Progenitor cell of endocrine pancreas (in vitro differentiated cells): Measurements from ENCODE around the gene CHEK2. TPM values are rescaled to one million over a fixed set of nuclear protein-coding genes. Genes with fewer than 3 reads are reported as not detected.
"Not testable (repeated sequence)": the region's sequence is repeated elsewhere in the genome, so short reads cannot be mapped to it uniquely, and the experiment has no call there.

Experiments
- DNase-seq: peaks from one replicate; pipeline ENCODE4 v3.0.0; 2021; ENCODE audit warnings: low spot score; ENCODE audit not compliant: unreplicated experiment
- H3K27ac Mint-ChIP-seq: 2 replicates; pipeline ENCODE4 v1.8.0; 2021; ENCODE audit warnings: mild to moderate bottlenecking, moderate library complexity, mixed read lengths
- H3K27me3 Mint-ChIP-seq: 2 replicates; pipeline ENCODE4 v1.8.0; 2021; ENCODE audit warnings: mixed read lengths
- H3K36me3 Mint-ChIP-seq: 2 replicates; pipeline ENCODE4 v1.8.0; 2022; ENCODE audit warnings: mixed read lengths; ENCODE audit not compliant: insufficient read depth
- H3K4me1 Mint-ChIP-seq: 2 replicates; pipeline ENCODE4 v1.8.0; 2021; ENCODE audit warnings: low read depth, mixed read lengths
- H3K4me3 Mint-ChIP-seq: 2 replicates; pipeline ENCODE4 v1.8.0; 2021; ENCODE audit warnings: low read depth, mild to moderate bottlenecking, moderate library complexity, mixed read lengths
- H3K9me3 Mint-ChIP-seq: 2 replicates; pipeline ENCODE4 v1.8.0; 2021; ENCODE audit warnings: low read depth, mixed read lengths
- total RNA-seq: library from RNA; stranded (reverse); gene quantifications from 2 replicates; pipeline ENCODE4 v1.2.1, GENCODE V29; 2021
- TF ChIP-seq, protein P1 (sequence below): fragments of 200-600 bp; sonication (generic); IDR thresholded peaks from one replicate; pipeline ENCODE4 v1.5.0; 2021; ENCODE audit warnings: antibody characterized with exemption, mild to moderate bottlenecking; ENCODE audit not compliant: unreplicated experiment

Gene CHEK2
- total RNA-seq, 1 donor from 2014 or later = 25.6 TPM

DNA sequence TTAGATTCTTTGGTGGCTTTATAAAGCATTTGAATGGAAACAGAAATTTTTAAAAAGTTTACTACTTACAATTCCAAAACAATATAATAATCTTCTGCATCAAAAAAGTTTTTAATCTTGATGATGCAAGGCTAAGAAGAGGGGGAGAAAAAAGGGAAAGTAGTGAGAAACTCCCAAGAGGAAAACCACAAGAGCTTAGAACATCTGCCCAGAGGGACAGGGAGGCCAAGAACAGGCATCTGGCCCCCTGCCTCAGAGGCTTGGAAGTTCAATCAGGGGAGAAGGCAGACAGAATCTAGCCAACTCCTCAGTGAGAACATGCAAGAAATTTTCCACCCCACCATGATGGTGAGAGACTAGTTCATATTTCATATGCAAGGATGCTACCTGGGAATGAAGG lies 38.2 kb downstream of the CHEK2 start:
- H3K4me3 Mint-ChIP-seq = no peak overlapping the region
- H3K27ac Mint-ChIP-seq = no peak overlapping the region
- H3K27me3 Mint-ChIP-seq = no peaks in the 10 kb centered on the region
- no peak for DNase-seq
- TF ChIP-seq, protein P1, sequence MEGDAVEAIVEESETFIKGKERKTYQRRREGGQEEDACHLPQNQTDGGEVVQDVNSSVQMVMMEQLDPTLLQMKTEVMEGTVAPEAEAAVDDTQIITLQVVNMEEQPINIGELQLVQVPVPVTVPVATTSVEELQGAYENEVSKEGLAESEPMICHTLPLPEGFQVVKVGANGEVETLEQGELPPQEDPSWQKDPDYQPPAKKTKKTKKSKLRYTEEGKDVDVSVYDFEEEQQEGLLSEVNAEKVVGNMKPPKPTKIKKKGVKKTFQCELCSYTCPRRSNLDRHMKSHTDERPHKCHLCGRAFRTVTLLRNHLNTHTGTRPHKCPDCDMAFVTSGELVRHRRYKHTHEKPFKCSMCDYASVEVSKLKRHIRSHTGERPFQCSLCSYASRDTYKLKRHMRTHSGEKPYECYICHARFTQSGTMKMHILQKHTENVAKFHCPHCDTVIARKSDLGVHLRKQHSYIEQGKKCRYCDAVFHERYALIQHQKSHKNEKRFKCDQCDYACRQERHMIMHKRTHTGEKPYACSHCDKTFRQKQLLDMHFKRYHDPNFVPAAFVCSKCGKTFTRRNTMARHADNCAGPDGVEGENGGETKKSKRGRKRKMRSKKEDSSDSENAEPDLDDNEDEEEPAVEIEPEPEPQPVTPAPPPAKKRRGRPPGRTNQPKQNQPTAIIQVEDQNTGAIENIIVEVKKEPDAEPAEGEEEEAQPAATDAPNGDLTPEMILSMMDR = no peak
- H3K36me3 Mint-ChIP-seq = peaks cover 4% of the 10 kb centered on the region
- H3K4me1 Mint-ChIP-seq = peaks cover 2% of the 10 kb centered on the region
- no peaks in the 10 kb centered on the region for H3K9me3 Mint-ChIP-seq

DNA sequence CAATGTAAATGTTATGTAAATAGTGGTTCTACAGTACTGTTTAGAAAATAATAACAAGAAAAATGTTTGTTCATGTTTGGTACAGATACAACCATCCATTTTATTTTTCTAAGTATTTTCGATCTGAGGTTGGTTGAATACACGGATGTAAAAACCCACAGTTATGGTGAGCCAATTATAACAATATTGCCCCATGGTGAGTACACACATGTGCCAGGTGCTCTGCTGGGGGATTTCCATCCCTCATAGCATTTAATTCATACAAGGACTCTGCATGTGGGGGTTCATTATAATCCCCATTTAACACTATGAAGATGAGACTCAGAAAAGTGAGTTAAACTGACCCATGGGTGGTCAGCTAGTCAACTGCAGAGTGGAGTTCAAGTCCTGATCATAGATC lies 38.7 kb downstream of the CHEK2 start:
- Mint-ChIP-seq H3K9me3 (no peaks in the 10 kb centered on the region), H3K36me3 (peaks cover 6% of the 10 kb centered on the region), H3K4me3 (no peak overlapping the region), H3K27ac (no peak overlapping the region), H3K4me1 (peaks cover 2% of the 10 kb centered on the region), H3K27me3 (no peaks in the 10 kb centered on the region)
- TF ChIP-seq, protein P1 = no peak
- DNase-seq = no peak

DNA sequence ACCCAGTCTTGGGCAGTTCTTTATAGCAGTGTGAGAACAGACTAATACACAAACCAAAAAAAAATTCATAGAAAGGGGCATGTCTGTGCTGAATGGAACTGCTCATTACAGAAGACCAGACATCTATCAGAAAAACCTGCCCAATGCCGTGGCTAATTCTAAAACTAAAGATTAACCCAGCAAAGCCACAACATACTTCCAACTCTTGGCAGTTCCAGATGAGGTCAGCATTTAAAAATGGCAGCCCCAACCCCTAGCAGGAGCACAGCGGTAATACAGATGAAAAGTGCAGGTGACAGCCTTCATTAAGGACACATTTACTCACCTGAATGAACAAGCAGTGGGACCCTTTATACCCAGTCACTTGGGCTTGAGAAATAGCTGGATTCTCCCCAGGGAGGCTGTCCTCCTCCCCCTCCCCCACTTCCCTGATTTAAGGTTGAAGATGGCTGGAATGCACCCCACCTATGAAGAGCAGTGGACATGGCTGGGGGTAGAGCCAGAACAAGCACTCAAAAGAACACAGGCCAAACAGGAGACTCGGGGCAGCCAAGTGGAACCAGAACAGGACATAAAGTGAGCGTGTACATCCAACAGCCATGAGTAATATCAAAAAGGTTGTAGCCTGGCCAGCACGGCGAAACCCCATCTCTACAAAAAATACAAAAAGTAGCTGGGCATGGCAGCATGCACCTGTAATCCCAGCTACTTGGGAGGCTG lies 48.4 kb downstream of the CHEK2 start:
- not testable (repeated sequence) for H3K36me3 Mint-ChIP-seq, H3K9me3 Mint-ChIP-seq, DNase-seq, H3K27me3 Mint-ChIP-seq, H3K4me1 Mint-ChIP-seq, H3K27ac Mint-ChIP-seq, H3K4me3 Mint-ChIP-seq

DNA sequence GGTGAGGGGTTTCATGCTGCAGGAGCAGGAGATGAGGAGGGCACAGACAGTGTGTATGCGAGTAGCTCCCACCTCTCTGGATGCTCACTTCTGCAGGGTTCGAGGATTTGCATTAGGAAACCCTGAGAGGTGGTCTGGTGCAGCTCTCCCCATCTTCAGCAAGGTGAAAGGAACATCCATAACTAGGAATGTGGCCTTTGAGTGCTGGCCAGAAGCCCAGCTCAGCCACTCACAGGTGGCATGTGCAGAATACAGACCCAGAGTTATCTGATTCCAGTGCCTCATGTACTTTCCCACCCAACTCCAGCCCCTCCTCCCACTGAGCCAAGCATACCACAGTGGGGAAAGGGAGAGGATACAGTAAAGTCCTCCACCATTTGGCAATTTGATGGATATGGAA lies 51.8 kb downstream of the CHEK2 start:
- not testable (repeated sequence) for H3K4me1 Mint-ChIP-seq, H3K27me3 Mint-ChIP-seq, H3K9me3 Mint-ChIP-seq, DNase-seq, H3K27ac Mint-ChIP-seq, H3K36me3 Mint-ChIP-seq, H3K4me3 Mint-ChIP-seq

DNA sequence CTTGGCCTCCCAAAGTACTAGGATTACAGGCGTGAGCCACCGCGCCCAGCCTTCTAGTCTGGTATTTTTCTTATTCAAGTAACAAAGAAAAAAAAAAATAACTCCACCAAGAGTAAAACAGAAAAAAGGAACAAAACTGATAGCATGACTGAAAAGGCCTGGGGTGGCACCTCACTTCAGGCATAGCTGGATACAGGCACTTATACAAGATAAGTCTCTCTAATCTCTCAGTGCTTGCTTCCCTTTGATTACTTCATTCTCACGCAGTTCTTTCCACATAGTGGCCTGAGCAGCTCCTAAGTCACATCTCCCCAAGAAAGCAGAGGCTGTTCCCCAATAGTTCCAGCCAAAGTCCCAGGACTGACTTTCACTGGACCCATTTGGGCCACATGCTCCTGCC lies 58.7 kb downstream of the CHEK2 start:
- not testable (repeated sequence) for H3K4me3 Mint-ChIP-seq, H3K27ac Mint-ChIP-seq, H3K4me1 Mint-ChIP-seq, H3K27me3 Mint-ChIP-seq, H3K9me3 Mint-ChIP-seq, H3K36me3 Mint-ChIP-seq, DNase-seq

DNA sequence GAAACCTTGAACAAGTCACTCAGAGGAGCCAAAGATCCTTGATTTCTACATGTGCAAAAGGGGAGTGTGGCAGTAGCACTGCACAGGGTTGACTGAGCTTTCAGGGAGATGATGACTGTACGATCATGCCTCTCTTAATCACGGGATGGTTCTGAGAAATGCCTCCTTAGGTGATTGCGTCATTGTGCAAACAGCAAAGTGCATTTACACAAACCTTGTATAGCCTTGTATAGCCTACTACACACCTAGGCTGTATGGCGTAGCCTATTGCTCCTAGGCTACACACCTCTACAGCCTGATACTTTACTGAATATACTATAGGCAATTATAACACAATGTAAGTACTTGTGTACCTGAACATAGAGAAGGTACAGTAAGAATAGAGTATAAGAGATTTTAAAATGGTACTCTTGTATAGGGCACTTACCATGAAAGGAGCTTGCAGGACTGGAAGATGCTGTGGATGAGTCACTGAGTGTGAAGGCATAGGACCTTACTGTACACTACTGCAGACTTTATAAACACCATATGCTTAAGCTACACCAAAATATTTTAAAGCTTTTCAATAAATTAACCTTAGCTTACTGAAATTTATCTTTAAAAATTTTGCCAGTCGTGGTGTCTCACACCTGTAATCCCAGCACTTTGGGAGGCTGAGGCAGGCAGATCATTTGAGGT lies 60.7 kb downstream of the CHEK2 start:
- H3K4me1 Mint-ChIP-seq, H3K36me3 Mint-ChIP-seq, H3K27me3 Mint-ChIP-seq, DNase-seq, H3K9me3 Mint-ChIP-seq, H3K27ac Mint-ChIP-seq: not testable (repeated sequence)
- H3K4me3 Mint-ChIP-seq = peak overlapping the region; percentile 83

DNA sequence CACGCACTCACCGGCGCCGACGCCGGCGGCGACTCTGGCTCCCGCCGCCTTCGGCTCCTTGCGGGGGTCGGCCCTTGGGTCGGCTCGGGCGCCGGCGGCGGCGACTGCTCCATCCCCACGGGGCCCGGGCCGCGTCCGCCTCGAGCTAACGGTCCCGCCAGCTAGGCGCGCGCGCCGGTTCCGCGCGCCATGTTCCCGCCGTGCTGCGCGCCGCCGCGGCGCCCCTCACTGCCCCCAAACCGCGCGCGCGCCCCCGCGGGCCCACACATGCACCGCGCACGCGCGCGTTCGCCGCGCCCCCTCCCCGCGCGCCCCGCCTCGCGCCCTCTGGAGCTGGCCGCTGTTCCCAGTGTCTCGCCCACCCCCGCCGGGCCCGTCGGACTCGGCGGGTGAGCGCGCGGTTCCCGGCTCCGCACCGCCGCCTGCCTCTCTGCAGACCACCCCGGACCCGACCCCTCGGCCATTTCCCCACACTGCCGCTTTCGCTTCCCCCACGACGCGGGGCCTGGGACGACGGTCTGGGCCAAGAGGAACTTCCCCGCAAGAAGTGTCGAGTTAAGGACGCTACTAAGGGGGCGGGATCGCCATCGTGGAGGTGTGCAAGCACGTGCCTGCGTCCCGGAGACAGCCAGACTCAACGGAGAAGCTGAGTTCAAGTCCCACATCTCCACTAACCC lies 61.9 kb downstream of the CHEK2 start, which contains the start of gene TTC28:
TSS of gene TTC28 (minus strand) at position 230 of the 677 bp plus-strand sequence. CDS start at position 113, 117 bp downstream.
- DNase-seq = peak; percentile 85
- not testable (repeated sequence) for H3K27me3 Mint-ChIP-seq, H3K9me3 Mint-ChIP-seq, H3K36me3 Mint-ChIP-seq, H3K4me1 Mint-ChIP-seq
- H3K4me3 Mint-ChIP-seq = peak within 1 kb of the TSS; percentile 83
- H3K27ac Mint-ChIP-seq = peak within 1 kb of the TSS; percentile 82

DNA sequence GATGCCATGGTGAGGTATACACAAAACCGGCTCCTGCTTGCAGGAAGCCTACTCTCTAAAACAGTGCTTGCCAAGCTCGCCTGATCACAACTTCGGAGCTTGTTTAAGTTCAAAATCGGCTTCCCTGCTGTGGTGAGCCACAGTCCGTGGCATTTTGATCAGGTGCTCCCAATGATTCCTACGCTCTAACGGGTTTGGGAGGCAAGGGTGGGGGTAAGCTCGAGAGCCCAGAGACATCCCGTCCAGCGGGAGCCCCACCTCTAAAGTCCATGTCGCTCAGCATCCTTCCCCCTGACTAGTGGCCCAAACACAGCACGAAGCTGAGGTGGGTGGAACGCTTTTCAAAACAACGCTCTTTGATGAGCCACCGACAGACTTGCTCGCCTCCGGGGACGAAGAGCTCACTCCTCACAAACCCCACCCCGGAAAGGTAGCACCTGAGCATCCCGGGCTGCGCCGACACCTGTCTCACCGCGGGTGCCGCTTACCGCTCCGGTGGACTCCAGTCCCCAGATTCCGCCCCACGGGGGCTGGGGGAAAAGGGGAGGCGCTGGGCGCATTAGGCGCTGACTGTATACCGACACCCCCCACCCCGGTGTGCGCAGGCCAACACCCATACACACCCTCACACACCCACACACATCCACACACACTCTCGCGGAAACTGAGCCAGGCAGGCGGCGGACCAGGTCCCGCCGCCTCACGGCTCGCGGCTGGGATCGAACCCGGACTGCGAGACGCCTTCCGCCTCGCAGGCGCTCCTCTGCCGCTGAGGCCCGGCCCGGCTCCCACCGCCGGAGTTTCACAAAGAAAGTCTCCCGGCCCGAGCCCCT lies 62.6 kb downstream of the CHEK2 start:
- H3K36me3 Mint-ChIP-seq, H3K4me1 Mint-ChIP-seq, DNase-seq, H3K9me3 Mint-ChIP-seq, H3K27me3 Mint-ChIP-seq: not testable (repeated sequence)
- Mint-ChIP-seq H3K27ac (peak overlapping the region; percentile 78), H3K4me3 (peak overlapping the region; percentile 80)

DNA sequence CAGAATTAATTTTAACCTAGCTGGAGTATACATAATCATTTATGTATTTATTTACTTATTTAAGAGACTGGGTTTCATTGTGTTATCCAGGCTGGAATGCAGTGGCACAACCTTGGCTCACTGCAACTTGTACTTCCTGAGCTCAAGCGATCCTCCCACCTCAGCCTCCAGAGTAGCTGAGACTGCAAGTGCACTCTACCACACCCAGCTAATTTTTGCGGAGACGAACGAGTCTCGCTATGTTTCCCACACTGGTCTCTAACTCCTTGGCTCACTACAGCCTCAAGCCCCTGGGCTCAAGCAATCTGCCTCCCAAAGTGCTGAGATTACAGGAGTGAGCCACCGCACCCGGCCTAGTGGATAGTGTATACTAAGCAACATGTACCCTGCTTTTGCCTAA lies 63.5 kb downstream of the CHEK2 start:
- not testable (repeated sequence) for H3K27me3 Mint-ChIP-seq, H3K27ac Mint-ChIP-seq, H3K36me3 Mint-ChIP-seq, H3K4me1 Mint-ChIP-seq, DNase-seq, H3K9me3 Mint-ChIP-seq
- H3K4me3 Mint-ChIP-seq = peak overlapping the region; percentile 80
